Anterior cingulate cortex (tissue), 58 donors: ENCODE data around the gene TENM4.

Source experiments
- DNase-seq, 58 donors: peaks; one replicate each; lab custom pipeline; 2025; lab: John Stamatoyannopoulos, UW

The TENM4 gene

GRCh38 chr11:78812513-78813293, 628.1 kb downstream of the TENM4 start:
- DNase-seq, result no peak

GRCh38 chr11:78810559-78811009, 630.2 kb downstream of the TENM4 start:
- DNase-seq, result no peak

GRCh38 chr11:78809931-78810541, 630.8 kb downstream of the TENM4 start:
- DNase-seq, result no peak

GRCh38 chr11:78808923-78809322, 631.9 kb downstream of the TENM4 start:
- DNase-seq, result no peak

- no peak for DNase-seq
Measured at GRCh38 chr11:78807351-78807750, 633.5 kb downstream of the TENM4 start.

GRCh38 chr11:78806214-78807004, 634.4 kb downstream of the TENM4 start:
- no peak for DNase-seq

GRCh38 chr11:78804991-78805390, 635.8 kb downstream of the TENM4 start:
- no peak for DNase-seq

- no peak for DNase-seq
Measured at GRCh38 chr11:78803995-78804394, 636.8 kb downstream of the TENM4 start.

- no peak for DNase-seq
Measured at GRCh38 chr11:78802058-78802761, 638.6 kb downstream of the TENM4 start.

- peak in 1 of 58 donors; percentile 24 for DNase-seq
Measured at GRCh38 chr11:78801161-78801884, 639.5 kb downstream of the TENM4 start.

GRCh38 chr11:78800756-78801155, 640.1 kb downstream of the TENM4 start:
- DNase-seq, result no peak

- DNase-seq, result no peak
Measured at GRCh38 chr11:78800096-78800690, 640.6 kb downstream of the TENM4 start.

- peak in 42 of 58 donors; percentile 9 to 71 (median 44) for DNase-seq
Measured at GRCh38 chr11:78798663-78799062, 642.2 kb downstream of the TENM4 start.

- DNase-seq, result no peak
Measured at GRCh38 chr11:78797559-78797958, 643.3 kb downstream of the TENM4 start.

GRCh38 chr11:78796956-78797355, 643.9 kb downstream of the TENM4 start:
- DNase-seq, result no peak

GRCh38 chr11:78795621-78796261, 645.1 kb downstream of the TENM4 start:
- DNase-seq, result no peak

- no peak for DNase-seq
Measured at GRCh38 chr11:78791964-78792363, 648.9 kb downstream of the TENM4 start.

- DNase-seq, result peak in 1 of 58 donors; percentile 6
Measured at GRCh38 chr11:78791254-78791653, 649.6 kb downstream of the TENM4 start.

- DNase-seq, result no peak
Measured at GRCh38 chr11:78790784-78791183, 650.0 kb downstream of the TENM4 start.
